ENCODE data around the gene MBTPS1. TPM values are rescaled to one million over a fixed set of nuclear protein-coding genes. Genes with fewer than 3 reads are reported as not detected.

The MBTPS1 gene
- total RNA-seq, 2 donors from 2014 or later = 69.6 to 80.7 TPM

DNA sequence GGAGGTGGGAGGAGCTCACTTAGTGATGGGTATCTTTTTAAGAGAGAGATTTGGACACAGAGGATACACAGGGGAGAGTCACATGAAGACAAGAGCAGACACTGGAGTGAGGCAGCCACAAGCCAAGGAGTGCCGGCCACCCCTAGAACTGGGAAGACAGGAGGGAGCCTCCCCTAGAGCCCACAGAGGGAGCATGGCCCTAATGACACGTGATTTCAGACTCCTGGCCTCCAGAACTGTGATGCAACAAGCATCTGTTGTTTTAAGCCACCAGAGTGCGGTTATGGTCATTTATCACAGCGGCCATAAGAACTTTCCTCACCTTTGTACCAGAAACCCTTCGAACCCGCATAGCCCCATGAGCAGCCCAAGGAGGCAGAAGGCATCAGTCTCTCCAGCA, 107.5 kb downstream of the MBTPS1 start:
- H3K4me1 ChIP-seq = no peaks in the 10 kb centered on the region
- H3K9me3 ChIP-seq = no peaks in the 10 kb centered on the region
- H3K9ac ChIP-seq (ENCODE audit: low read depth in 2 of 2, low read length in 2 of 2) = no peak overlapping the region
- H3K36me3 ChIP-seq = no peaks in the 10 kb centered on the region
- no peak overlapping the region for H3K4me3 ChIP-seq
- H3K27me3 ChIP-seq = no peaks in the 10 kb centered on the region
- TF ChIP-seq CTCF (IDR thresholded peaks at IDR 0.05) = no peak
- intact Hi-C loops (cut with DNase I) = no loop called here
- no peak for DNase-seq
- H3K27ac ChIP-seq = no peak overlapping the region

DNA sequence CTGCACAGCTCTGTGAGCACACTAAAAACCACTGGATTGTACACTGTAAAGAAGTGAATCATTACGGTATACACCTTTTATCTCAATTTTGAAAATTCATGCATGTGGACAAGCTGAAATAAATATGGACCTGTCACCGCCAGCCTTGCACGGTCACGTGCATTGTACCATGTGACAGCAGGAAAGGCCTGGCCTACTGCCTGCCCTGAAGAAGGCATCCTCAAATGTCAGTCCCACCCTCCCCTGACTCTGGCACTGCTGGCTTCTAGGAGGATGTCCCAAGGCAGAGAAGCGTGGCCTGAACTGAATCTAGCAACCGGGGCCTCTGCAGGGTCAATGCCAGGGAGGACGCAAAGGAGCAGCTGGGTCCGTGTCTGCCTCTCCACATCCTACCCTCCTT, 108.8 kb downstream of the MBTPS1 start:
- Histone ChIP-seq H3K4me1 (no peaks in the 10 kb centered on the region), H3K9ac (ENCODE audit: low read depth in 2 of 2, low read length in 2 of 2) (no peak overlapping the region), H3K27ac (no peak overlapping the region), H3K27me3 (no peaks in the 10 kb centered on the region), H3K9me3 (no peaks in the 10 kb centered on the region), H3K36me3 (no peaks in the 10 kb centered on the region), H3K4me3 (no peak overlapping the region)
- TF ChIP-seq CTCF (IDR thresholded peaks at IDR 0.05) = no peak
- no peak for DNase-seq
- intact Hi-C loops (cut with DNase I) = no loop called here

DNA sequence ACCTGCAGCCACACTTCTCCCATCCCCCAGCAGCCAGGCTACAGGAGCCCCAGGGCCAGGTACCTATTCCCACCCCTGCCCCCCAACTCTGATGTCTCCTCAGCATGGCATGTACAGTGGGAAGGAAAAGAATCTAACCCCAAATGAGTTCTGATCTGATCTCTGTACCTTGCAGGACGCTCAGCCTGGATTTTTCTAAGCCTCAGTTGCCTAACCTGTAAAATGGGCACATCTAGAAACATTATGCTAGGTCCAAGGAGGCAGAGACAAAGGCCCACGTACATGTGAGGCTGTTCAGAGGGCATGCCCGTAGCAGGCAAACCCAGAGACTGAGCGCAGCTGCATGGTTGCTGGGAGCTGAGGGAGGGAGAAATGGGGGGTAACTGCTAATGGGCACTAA, 109.2 kb downstream of the MBTPS1 start:
- Histone ChIP-seq H3K36me3 (no peaks in the 10 kb centered on the region), H3K4me1 (no peaks in the 10 kb centered on the region), H3K27me3 (no peaks in the 10 kb centered on the region), H3K9me3 (no peaks in the 10 kb centered on the region), H3K9ac (ENCODE audit: low read depth in 2 of 2, low read length in 2 of 2) (no peak overlapping the region), H3K4me3 (no peak overlapping the region), H3K27ac (no peak overlapping the region)
- no peak for TF ChIP-seq CTCF (IDR thresholded peaks at IDR 0.05)
- intact Hi-C loops (cut with DNase I) = no loop called here
- DNase-seq = no peak

DNA sequence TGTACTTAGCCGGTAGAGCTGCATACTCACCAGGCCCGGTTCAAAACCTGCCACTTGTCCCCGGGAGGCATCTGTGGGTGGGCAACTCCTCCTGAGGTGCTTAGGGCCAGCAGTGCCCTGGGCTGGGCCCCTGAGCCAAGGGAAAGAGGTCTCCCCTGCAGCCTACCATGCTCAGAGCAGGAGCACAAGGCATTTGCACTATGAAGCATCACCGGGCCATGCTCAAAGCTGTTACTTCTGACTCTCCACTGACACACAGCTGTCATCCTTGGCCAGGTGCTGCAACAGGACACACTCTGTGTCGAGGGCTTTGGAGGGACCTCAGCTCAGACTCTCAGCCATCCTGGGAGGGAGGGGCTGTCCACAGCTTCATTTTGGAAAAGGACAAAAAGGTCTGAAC, 111.4 kb downstream of the MBTPS1 start:
- intact Hi-C loops (cut with DNase I) = no loop called here
- Histone ChIP-seq H3K4me1 (no peaks in the 10 kb centered on the region), H3K27me3 (no peaks in the 10 kb centered on the region), H3K27ac (no peak overlapping the region), H3K36me3 (no peaks in the 10 kb centered on the region), H3K4me3 (no peak overlapping the region), H3K9me3 (no peaks in the 10 kb centered on the region), H3K9ac (ENCODE audit: low read depth in 2 of 2, low read length in 2 of 2) (no peak overlapping the region)
- no peak for DNase-seq
- TF ChIP-seq CTCF (IDR thresholded peaks at IDR 0.05) = no peak

DNA sequence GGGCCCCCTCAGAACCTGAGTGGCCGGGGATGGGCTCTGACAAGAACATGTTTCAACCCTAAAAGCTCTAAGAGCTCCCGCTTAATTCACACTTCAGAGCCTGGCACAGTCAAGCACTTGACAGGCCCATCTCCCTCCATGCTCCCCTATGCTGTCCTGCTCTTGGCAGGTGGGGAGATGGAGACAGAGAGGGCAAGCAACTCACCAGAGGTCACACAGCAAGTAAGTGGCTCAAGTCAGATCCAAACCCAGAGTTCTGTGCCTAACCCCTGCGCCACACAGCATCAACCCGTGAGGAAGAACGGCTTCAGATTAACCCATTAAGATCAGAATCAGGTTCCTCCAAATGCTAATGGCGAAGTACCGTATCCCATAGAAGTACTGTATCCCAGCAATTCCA, 112.3 kb downstream of the MBTPS1 start:
- no peaks in the 10 kb centered on the region for H3K27me3 ChIP-seq
- TF ChIP-seq CTCF (IDR thresholded peaks at IDR 0.05) = no peak
- no peak overlapping the region for H3K9ac ChIP-seq (ENCODE audit: low read depth in 2 of 2, low read length in 2 of 2)
- DNase-seq = no peak
- no peaks in the 10 kb centered on the region for H3K36me3 ChIP-seq
- no peaks in the 10 kb centered on the region for H3K9me3 ChIP-seq
- no peaks in the 10 kb centered on the region for H3K4me1 ChIP-seq
- no peak overlapping the region for H3K27ac ChIP-seq
- H3K4me3 ChIP-seq = no peak overlapping the region
- intact Hi-C loops (cut with DNase I) = no loop called here

Other genes starting within 250 kb of the MBTPS1 start
- 10 to 100 TPM in 1 of 2 donors, 1 to 10 TPM in 1; 5.5 to 10.6 TPM for gene MLYCD, start 217.8 kb downstream of the MBTPS1 start, total RNA-seq
- 10 to 100 TPM in 1 of 2 donors, 1 to 10 TPM in 1; 9.4 to 11.9 TPM for gene OSGIN1, start 163.7 kb downstream of the MBTPS1 start, total RNA-seq
- gene NECAB2, start 148.7 kb downstream of the MBTPS1 start, total RNA-seq = under 1 TPM; 0.25 to 0.42 TPM
- gene SLC38A8, start 74.1 kb downstream of the MBTPS1 start, total RNA-seq = not detected
- 10 to 100 TPM; 10.7 to 12.9 TPM for gene HSDL1, start 28.2 kb upstream of the MBTPS1 start, total RNA-seq
- gene DNAAF1, start 28.4 kb upstream of the MBTPS1 start, total RNA-seq = under 1 TPM in 1 of 2 donors, not detected in 1; 0.20 TPM
- 10 to 100 TPM; 17.2 to 45.6 TPM for gene TAF1C, start 70.1 kb upstream of the MBTPS1 start, total RNA-seq
- gene ADAD2, start 74.2 kb upstream of the MBTPS1 start, total RNA-seq = not detected
- not detected for gene KCNG4, start 123.1 kb upstream of the MBTPS1 start, total RNA-seq
- 10 to 100 TPM in 1 of 2 donors, 1 to 10 TPM in 1; 4.4 to 17.4 TPM for gene WFDC1, start 177.9 kb upstream of the MBTPS1 start, total RNA-seq

Data from colonic mucosa (tissue), 4 donors.